ENCODE results near the gene SLC35G3. TPM values are rescaled to one million over a fixed set of nuclear protein-coding genes. Genes with fewer than 3 reads are reported as not detected.
A peak's percentile ranks its signal among the peaks of the same experiment; 100 is the strongest.

SLC35G3 gene
- polyA plus RNA-seq, 1 donor (not counting 4 experiments of a cell fraction or from before 2014, with no cell fraction given), result not detected

GRCh38 chr17:35166526-35166925 lies 27.7 kb downstream of the SLC35G3 start:
- no peak for TF ChIP-seq EZH2 (IDR thresholded peaks at IDR 0.05; ENCODE audit: low read length)
- TF ChIP-seq, protein P1, sequence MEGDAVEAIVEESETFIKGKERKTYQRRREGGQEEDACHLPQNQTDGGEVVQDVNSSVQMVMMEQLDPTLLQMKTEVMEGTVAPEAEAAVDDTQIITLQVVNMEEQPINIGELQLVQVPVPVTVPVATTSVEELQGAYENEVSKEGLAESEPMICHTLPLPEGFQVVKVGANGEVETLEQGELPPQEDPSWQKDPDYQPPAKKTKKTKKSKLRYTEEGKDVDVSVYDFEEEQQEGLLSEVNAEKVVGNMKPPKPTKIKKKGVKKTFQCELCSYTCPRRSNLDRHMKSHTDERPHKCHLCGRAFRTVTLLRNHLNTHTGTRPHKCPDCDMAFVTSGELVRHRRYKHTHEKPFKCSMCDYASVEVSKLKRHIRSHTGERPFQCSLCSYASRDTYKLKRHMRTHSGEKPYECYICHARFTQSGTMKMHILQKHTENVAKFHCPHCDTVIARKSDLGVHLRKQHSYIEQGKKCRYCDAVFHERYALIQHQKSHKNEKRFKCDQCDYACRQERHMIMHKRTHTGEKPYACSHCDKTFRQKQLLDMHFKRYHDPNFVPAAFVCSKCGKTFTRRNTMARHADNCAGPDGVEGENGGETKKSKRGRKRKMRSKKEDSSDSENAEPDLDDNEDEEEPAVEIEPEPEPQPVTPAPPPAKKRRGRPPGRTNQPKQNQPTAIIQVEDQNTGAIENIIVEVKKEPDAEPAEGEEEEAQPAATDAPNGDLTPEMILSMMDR (optimal IDR thresholded peaks at IDR 0.05 in 1 of 3, IDR thresholded peaks at IDR 0.05 in 1 of 3, conservative IDR thresholded peaks at IDR 0.05 in 1 of 3; ENCODE audit: extremely low read depth in 1 of 3, insufficient read depth in 2 of 3, low read length in 3 of 3), result no peak
- H4K20me1 ChIP-seq (ENCODE audit: control insufficient read depth, extremely low read depth, insufficient read depth, low read length), result no peaks in the 10 kb centered on the region
- FAIRE-seq, result no peak
- no peaks in the 10 kb centered on the region for H3K79me2 ChIP-seq (ENCODE audit: control insufficient read depth, insufficient read depth, low read length)
- H3K4me1 ChIP-seq (ENCODE audit: control insufficient read depth, extremely low read depth, insufficient read depth, low read length), result peaks cover 18% of the 10 kb centered on the region
- no peak for DNase-seq (ENCODE audit: low read depth, low spot score)
- no peaks in the 10 kb centered on the region for H3K9me3 ChIP-seq (ENCODE audit: control insufficient read depth, low read depth, low read length)
- H3K4me2 ChIP-seq (ENCODE audit: control insufficient read depth, extremely low read depth, insufficient read depth, low read depth, low read length), result peak overlapping the region; percentile 13
- H3K27me3 ChIP-seq (ENCODE audit: control insufficient read depth, extremely low read depth, insufficient read depth, low read length), result no peaks in the 10 kb centered on the region
- no peak overlapping the region for H3K27ac ChIP-seq (ENCODE audit: control insufficient read depth, insufficient read depth, low read length)
- H2AFZ ChIP-seq (ENCODE audit: control insufficient read depth, low read length), result no peak overlapping the region
- no peak overlapping the region for H3K4me3 ChIP-seq (ENCODE audit: control insufficient read depth in 2 of 3, extremely low read depth in 1 of 3, insufficient read depth in 2 of 3, low read depth in 1 of 3, low read length in 3 of 3)
- dilution Hi-C loops (cut with MboI; ENCODE audit: extremely low pct_ligation_motif_present, low sequenced_read_pairs), result no loop called here
- no peak overlapping the region for H3K9ac ChIP-seq (ENCODE audit: control insufficient read depth, extremely low read depth, insufficient read depth, low read length)
- H3K9me1 ChIP-seq (ENCODE audit: control insufficient read depth, extremely low read depth, insufficient read depth, low read length), result no peaks in the 10 kb centered on the region
- H3K36me3 ChIP-seq (ENCODE audit: control insufficient read depth in 2 of 2, extremely low read depth in 1 of 2, insufficient read depth in 2 of 2, low read length in 2 of 2), result no peaks in the 10 kb centered on the region

DNA sequence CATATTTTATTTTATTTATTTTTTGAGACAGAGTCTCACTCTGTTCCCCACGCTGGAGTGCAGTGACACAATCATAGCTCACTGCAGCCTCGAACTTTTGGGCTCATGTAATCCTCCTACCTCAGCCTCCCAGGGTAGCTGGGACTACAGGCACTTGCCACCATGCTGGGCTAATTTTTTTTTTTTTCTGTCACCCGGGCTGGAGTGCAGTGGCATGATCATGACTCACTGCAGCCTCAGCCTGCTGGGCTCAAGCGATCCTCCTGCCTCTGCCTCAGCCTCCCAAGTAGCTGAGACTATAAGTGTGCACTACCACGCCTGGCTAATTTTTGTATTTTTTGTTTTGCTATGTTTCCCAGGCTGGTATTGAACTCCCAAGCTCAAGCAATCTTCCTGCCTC lies 29.5 kb downstream of the SLC35G3 start:
- no peak overlapping the region for H3K4me2 ChIP-seq (ENCODE audit: control insufficient read depth, extremely low read depth, insufficient read depth, low read depth, low read length)
- TF ChIP-seq, protein P1 (optimal IDR thresholded peaks at IDR 0.05 in 1 of 3, IDR thresholded peaks at IDR 0.05 in 1 of 3, conservative IDR thresholded peaks at IDR 0.05 in 1 of 3; ENCODE audit: extremely low read depth in 1 of 3, insufficient read depth in 2 of 3, low read length in 3 of 3), result no peak
- no peak for TF ChIP-seq EZH2 (IDR thresholded peaks at IDR 0.05; ENCODE audit: low read length)
- H3K9me3 ChIP-seq (ENCODE audit: control insufficient read depth, low read depth, low read length), result no peaks in the 10 kb centered on the region
- H2AFZ ChIP-seq (ENCODE audit: control insufficient read depth, low read length), result no peak overlapping the region
- dilution Hi-C loops (cut with MboI; ENCODE audit: extremely low pct_ligation_motif_present, low sequenced_read_pairs), result no loop called here
- no peak for FAIRE-seq
- no peaks in the 10 kb centered on the region for H3K36me3 ChIP-seq (ENCODE audit: control insufficient read depth in 2 of 2, extremely low read depth in 1 of 2, insufficient read depth in 2 of 2, low read length in 2 of 2)
- no peak for DNase-seq (ENCODE audit: low read depth, low spot score)
- H3K4me3 ChIP-seq (ENCODE audit: control insufficient read depth in 2 of 3, extremely low read depth in 1 of 3, insufficient read depth in 2 of 3, low read depth in 1 of 3, low read length in 3 of 3), result no peak overlapping the region
- peaks cover 37% of the 10 kb centered on the region for H3K4me1 ChIP-seq (ENCODE audit: control insufficient read depth, extremely low read depth, insufficient read depth, low read length)
- no peak overlapping the region for H3K9ac ChIP-seq (ENCODE audit: control insufficient read depth, extremely low read depth, insufficient read depth, low read length)
- no peak overlapping the region for H3K27ac ChIP-seq (ENCODE audit: control insufficient read depth, insufficient read depth, low read length)
- H3K27me3 ChIP-seq (ENCODE audit: control insufficient read depth, extremely low read depth, insufficient read depth, low read length), result no peaks in the 10 kb centered on the region
- H3K79me2 ChIP-seq (ENCODE audit: control insufficient read depth, insufficient read depth, low read length), result no peaks in the 10 kb centered on the region
- H3K9me1 ChIP-seq (ENCODE audit: control insufficient read depth, extremely low read depth, insufficient read depth, low read length), result no peaks in the 10 kb centered on the region
- no peaks in the 10 kb centered on the region for H4K20me1 ChIP-seq (ENCODE audit: control insufficient read depth, extremely low read depth, insufficient read depth, low read length)

Measured in keratinocyte (primary cell).